NK-92 treated with Interleukin-12 subunit alpha and Interleukin-12 subunit beta, amount 100 ng/mL, for 24 hours (cell line): ENCODE measurements around the gene PRH2.

Experiments
- DNase-seq: peaks from one replicate; lab custom pipeline; 2025; lab: John Stamatoyannopoulos, UW

Gene PRH2

GRCh38 chr12:10960211-10960610 lies 31.2 kb downstream of the PRH2 start:
- DNase-seq, result no peak

- no peak for DNase-seq
Measured at GRCh38 chr12:10965476-10965875, 36.4 kb downstream of the PRH2 start.

GRCh38 chr12:10966314-10966713 lies 37.3 kb downstream of the PRH2 start:
- no peak for DNase-seq

- no peak for DNase-seq
Measured at GRCh38 chr12:10967409-10967808, 38.4 kb downstream of the PRH2 start.

GRCh38 chr12:10968765-10969456 lies 39.9 kb downstream of the PRH2 start:
- DNase-seq, result no peak

GRCh38 chr12:10974965-10975364 lies 45.9 kb downstream of the PRH2 start:
- DNase-seq, result no peak

- DNase-seq, result no peak
Measured at GRCh38 chr12:10982244-10982643, 53.2 kb downstream of the PRH2 start.
